Measurements from ENCODE around the gene CLCF1. TPM values are rescaled to one million over a fixed set of nuclear protein-coding genes. Genes with fewer than 3 reads are reported as not detected.

The CLCF1 gene
- total and polyA plus RNA-seq, 10 of the 15 experiments (the other 5 are each of a cell fraction or from before 2014, with no cell fraction given), result 0.16 to 2.1 (median 0.63) TPM; not detected in 1

- 79% methylated on average over 22 of the region's 23 CpGs for WGBS (ENCODE audit: insufficient coverage, insufficient replicate concordance, low lambda C conversion rate, missing lambda C conversion rate)
- in situ Hi-C loops (cut with MboI), result loop anchor here (5.0 kb wide), 1 partner anchor 117 kb away; no protein-coding TSS in a partner anchor
- Histone ChIP-seq H4K20me1 (ENCODE audit: control insufficient read depth, insufficient read depth) (no peaks in the 10 kb centered on the region), H3K4me3 (no peak overlapping the region), H2AFZ (ENCODE audit: control insufficient read depth, low read depth, low read length) (no peak overlapping the region), H3K4me1 (ENCODE audit: control insufficient read depth, insufficient read depth, low read length) (peaks cover 19% of the 10 kb centered on the region), H3K9ac (ENCODE audit: control insufficient read depth, insufficient read depth, low read length) (no peak overlapping the region), H3K9me3 (replicated peaks; ENCODE audit: control insufficient read depth, insufficient read depth, low read length) (no peaks in the 10 kb centered on the region), H3K79me2 (ENCODE audit: control insufficient read depth, insufficient read depth, low read length) (no peaks in the 10 kb centered on the region), H3K27ac (ENCODE audit: control insufficient read depth, insufficient read depth) (no peak overlapping the region), H3K27me3 (replicated peaks in 1 of 2; ENCODE audit: control insufficient read depth in 2 of 2, insufficient read depth in 2 of 2, low read length in 1 of 2) (peaks cover 2 to 4% of the 10 kb centered on the region in 2 experiments; a peak in 3 of 4 replicates), H3K36me3 (ENCODE audit: control insufficient read depth in 2 of 2, insufficient read depth in 2 of 2, low read length in 1 of 2) (no peaks in the 10 kb centered on the region), H3K4me2 (ENCODE audit: control insufficient read depth, insufficient read depth) (no peak overlapping the region)
- ATAC-seq (no peak), DNase-seq (ENCODE audit: low read depth, low spot score) (no peak), FAIRE-seq (no peak)
- ChIA-PET SMC1A (ENCODE audit: uncharacterized antibody, unreplicated experiment) (interaction anchor here (1.2 to 21.3 kb wide), 6 partner anchors 8 to 200 kb away, joined by 3 to 646 read pairs (median 66); partner anchors contain the start of genes CLCF1 and POLD4), CTCF (interaction anchor here (9.2 to 25.5 kb wide), 3 partner anchors 18 to 59 kb away, joined by 95 to 1301 read pairs (median 390); partner anchors contain the start of genes CLCF1 and POLD4), POLR2A (interaction anchor here (4.3 to 8.4 kb wide), 2 partner anchors 8 to 25 kb away, joined by 23 to 183 read pairs; partner anchors contain the start of genes CLCF1 and POLD4), RAD21 (ENCODE audit: unreplicated experiment) (interaction anchor here (1.9 to 15.0 kb wide), 8 partner anchors 10 to 117 kb away, joined by 6 to 525 read pairs (median 25); partner anchors contain the start of genes POLD4 and RAD9A)
- no TSS peak for BruUV-seq (replicated peaks)
- TF ChIP-seq NR2C2 (IDR thresholded peaks at IDR 0.05; ENCODE audit: borderline replicate concordance, control insufficient read depth, insufficient read length, low read depth) (no peak), NR2F1 (conservative IDR thresholded peaks at IDR 0.05) (no peak), ZSCAN29 (IDR thresholded peaks at IDR 0.05) (no peak), MTA3 (IDR thresholded peaks at IDR 0.05; ENCODE audit: borderline replicate concordance, low read length) (no peak), KLF5 (IDR thresholded peaks at IDR 0.05; ENCODE audit: partially characterized antibody) (no peak), GABPA (IDR thresholded peaks at IDR 0.05; ENCODE audit: low read depth) (no peak), LARP7 (IDR thresholded peaks at IDR 0.05) (no peak), NFXL1 (IDR thresholded peaks at IDR 0.05; ENCODE audit: borderline replicate concordance) (no peak), EZH2 (IDR thresholded peaks at IDR 0.05; ENCODE audit: borderline replicate concordance, control insufficient read depth, low read depth, low read length) (no peak), ZZZ3 (IDR thresholded peaks at IDR 0.05; ENCODE audit: control insufficient read depth, insufficient read length, low read depth) (no peak), BCL11A (IDR thresholded peaks at IDR 0.05; ENCODE audit: low read depth, low read length) (no peak)
- intact Hi-C loops (cut with micrococcal nuclease; ENCODE audit: unreplicated experiment), result no loop called here
Observed at GRCh38 chr11:67379061-67380058, 6.0 kb upstream of the CLCF1 start.
